Renal cortex interstitium (tissue), 11 donors: ENCODE results near the gene SLC41A1. TPM values are rescaled to one million over a fixed set of nuclear protein-coding genes. Genes with fewer than 3 reads are reported as not detected.

Experiments used
- DNase-seq, 11 donors: peaks; one replicate each; pipeline ENCODE4 v3.0.0-alpha.2; 2013; ENCODE audit warnings: low read depth in 9 of 11, low spot score in 4 of 11; ENCODE audit errors: extremely low read depth in 1 of 11
- polyA plus RNA-seq, 3 donors: library from polyadenylated mRNA; unstranded; fragments of 120-200 nt; gene quantifications; one replicate each; pipeline ENCODE4 v1.2.1, GENCODE V29; 2013; ENCODE audit not compliant: insufficient read length in 3 of 3

Gene SLC41A1
- polyA plus RNA-seq, 3 donors: 31.2 to 32.5 (median 32.1) TPM

DNA sequence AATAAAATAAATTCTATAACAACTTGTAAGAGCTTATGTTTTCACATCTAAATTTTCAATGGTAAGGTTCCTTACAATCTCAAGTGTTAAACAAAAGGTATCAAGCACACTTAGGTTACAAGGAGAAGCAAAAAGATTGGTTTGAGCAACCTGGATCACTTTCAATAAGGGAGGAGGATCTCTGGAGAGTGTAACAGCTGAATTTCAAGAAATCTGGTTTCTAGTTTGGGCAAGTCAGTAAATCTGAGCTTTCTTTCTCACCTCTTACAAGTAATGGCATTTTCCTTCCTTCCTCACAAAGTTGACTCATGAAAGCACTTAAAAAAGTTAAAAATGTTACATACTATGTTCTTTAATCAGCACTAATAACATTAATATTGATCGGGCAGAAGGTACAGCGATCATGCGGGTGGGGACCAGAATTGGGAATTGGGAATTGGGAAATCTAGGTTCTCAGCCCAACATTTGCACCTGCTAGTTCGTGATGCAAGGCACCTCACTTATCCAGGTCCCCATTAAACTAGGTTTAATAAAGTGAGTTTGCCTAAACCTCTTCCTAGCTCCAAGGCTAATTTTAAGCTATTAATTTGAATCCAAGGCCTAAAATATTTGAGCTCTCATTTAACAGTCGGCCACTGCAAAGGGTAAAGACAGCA lies 66.1 kb downstream of the SLC41A1 start:
- DNase-seq: no peak

DNA sequence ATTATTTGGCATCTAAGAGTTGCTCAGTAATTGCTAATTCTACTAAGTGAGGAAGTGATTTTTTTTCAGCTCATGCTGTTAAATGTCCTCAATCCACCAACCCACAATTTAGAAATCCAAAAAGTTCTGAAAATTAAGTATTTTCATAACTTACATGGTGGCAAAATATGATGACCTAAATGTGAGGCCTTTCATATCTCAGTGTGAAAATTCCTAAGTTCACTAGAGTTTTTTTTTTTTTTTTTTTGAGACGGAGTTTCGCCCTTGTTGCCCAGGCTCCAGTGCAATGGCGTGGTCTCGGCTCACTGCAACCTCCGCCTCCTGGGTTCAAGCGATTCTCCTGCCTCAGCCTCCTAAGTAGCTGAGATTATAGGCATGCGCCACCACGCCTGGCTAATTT lies 68.6 kb downstream of the SLC41A1 start:
- DNase-seq: no peak

GRCh38 chr1:205743977-205744376 lies 69.0 kb downstream of the SLC41A1 start:
- DNase-seq: no peak

DNA sequence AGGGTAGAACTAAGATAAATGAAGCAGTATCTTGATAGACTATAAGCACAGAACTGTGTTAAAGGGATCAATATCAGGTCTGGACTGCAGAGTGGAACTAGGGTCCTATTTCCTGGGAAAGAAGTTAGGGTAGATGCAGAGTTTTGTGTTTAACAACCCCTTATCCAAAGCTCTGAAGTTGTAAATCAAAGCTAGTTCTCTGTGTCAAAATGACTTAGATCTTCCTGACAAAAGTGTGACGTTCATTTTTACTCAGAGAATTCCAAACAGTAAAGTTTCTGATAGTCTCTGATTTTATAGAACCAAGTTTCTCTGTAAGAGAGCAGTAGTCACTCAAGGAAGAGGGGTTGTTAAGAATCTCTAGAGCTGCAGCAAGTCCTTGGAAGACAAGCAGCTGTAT lies 71.3 kb downstream of the SLC41A1 start:
- no peak for DNase-seq

GRCh38 chr1:205739348-205740160 lies 73.4 kb downstream of the SLC41A1 start:
- DNase-seq: no peak

Other genes with a start within 250 kb of the SLC41A1 start
- 10 to 100 TPM; 16.0 to 25.7 (median 17.8) TPM for gene ELK4, start 181.2 kb downstream of the SLC41A1 start, polyA plus RNA-seq
- gene SLC45A3, start 132.7 kb downstream of the SLC41A1 start, polyA plus RNA-seq: 10 to 100 TPM in 1 of 3 donors, 1 to 10 TPM in 2; 8.6 to 12.5 (median 8.9) TPM
- gene NUCKS1, start 63.0 kb downstream of the SLC41A1 start, polyA plus RNA-seq: 100 to 1,000 TPM; 396 to 473 (median 397) TPM
- gene RAB29, start 37.7 kb downstream of the SLC41A1 start, polyA plus RNA-seq: 10 to 100 TPM; 35.8 to 40.8 (median 37.0) TPM
- 1 to 10 TPM in 1 of 3 donors, under 1 TPM in 2; 0.13 to 1.6 (median 0.67) TPM for gene PM20D1, start 36.9 kb upstream of the SLC41A1 start, polyA plus RNA-seq
- under 1 TPM; 0.23 to 0.48 (median 0.42) TPM for gene SLC26A9, start 130.3 kb upstream of the SLC41A1 start, polyA plus RNA-seq
- 1 to 10 TPM; 2.2 to 3.2 (median 3.1) TPM for gene RAB7B, start 190.2 kb upstream of the SLC41A1 start, polyA plus RNA-seq
- gene CTSE, start 210.7 kb upstream of the SLC41A1 start, polyA plus RNA-seq: under 1 TPM; 0.10 to 0.23 (median 0.22) TPM
- 1 to 10 TPM; 2.9 to 4.5 (median 3.3) TPM for gene RHEX, start 240.0 kb upstream of the SLC41A1 start, polyA plus RNA-seq